HG03175 (cell line): ENCODE data around the gene CDADC1.
"Not testable (repeated sequence)": the region's sequence is repeated elsewhere in the genome, so short reads cannot be mapped to it uniquely, and the experiment has no call there.

Experiments used
- ATAC-seq: cut with Tn5 transposase; IDR thresholded peaks from one replicate; pipeline ENCODE4 v1.9.1; 2021; ENCODE audit warnings: mild to moderate bottlenecking, moderate library complexity; ENCODE audit not compliant: unreplicated experiment

CDADC1 gene

GRCh38 chr13:49292742-49293486, 45.2 kb downstream of the CDADC1 start:
- ATAC-seq = no peak

DNA sequence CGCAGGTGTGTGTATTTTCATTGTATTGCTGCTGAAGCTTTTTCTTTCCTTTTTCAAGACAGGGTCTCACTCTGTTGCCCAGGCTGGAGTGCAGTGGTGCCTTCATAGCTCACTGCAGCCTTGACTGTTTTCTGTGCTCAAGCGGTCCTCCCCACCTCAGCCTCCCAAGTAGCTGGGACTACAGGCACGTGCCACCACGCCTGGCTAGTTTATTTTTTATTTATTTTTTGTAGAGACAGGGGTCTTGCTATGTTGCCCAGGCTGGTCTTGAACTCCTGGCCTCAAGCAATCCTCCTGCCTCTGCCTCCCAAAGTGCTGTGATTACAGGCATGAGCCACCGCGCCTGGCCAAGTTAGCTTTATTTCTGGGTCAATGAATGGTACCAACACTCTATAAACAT, 47.0 kb downstream of the CDADC1 start:
- ATAC-seq = not testable (repeated sequence)

DNA sequence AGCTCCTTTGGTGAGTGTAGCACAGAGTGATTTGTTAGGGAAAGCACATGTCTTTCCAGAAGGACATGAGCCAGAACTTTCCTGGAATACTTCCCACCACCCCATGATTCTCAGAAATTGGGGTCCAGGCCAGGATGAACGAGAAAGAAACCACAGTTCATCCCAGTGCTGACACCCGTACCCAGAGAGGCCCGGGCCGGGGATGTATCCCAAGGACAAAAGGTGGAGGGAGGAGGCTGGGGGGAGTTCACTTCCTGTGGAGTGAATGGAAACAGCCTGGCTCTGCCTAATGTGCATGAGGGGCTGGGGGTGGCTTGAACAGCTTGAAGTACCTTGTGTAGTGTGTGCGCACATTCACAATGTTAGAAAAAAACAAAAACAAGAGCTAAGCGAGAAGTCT, 47.5 kb downstream of the CDADC1 start:
- ATAC-seq = no peak

DNA sequence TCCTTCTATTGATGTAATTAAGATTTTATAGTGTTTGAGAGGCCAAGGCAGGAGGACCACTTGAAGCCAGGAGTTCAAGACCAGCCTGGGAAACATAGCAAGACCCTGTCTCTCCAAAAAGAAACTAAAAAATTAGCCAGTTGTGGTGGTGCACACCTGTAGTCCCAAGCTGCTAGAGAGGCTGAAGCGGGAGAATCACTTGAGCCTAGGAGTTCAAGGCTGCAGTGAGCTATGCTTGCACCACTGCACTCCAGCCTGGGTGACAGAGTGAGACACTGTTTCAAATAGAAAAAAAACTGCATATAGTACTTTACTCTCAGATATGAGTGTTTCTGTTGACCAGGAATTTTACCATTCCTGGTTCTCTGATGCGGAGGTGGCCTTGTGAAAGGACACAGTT, 48.9 kb downstream of the CDADC1 start:
- no peak for ATAC-seq

- ATAC-seq = no peak
These were observed 49.6 kb downstream of the CDADC1 start for GRCh38 chr13:49297338-49297737.

DNA sequence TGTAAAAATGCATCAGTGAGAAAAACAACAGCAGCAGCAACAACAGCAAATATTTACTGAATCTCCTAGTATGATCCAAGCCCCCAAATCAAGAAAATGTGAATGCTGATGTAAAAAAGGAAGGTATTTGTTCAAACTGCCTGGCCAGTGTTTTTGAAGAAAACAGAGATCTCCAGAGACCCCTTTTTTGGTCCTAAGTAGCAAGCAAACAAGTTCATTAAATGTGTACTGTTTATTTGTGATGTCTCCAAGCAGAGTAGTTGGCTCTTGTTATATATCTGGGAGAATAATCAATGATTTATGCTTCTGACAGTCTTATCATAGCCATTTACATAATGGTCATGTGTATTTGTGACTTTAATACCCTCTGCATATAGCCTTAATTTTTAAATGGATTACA, 50.7 kb downstream of the CDADC1 start:
- no peak for ATAC-seq

DNA sequence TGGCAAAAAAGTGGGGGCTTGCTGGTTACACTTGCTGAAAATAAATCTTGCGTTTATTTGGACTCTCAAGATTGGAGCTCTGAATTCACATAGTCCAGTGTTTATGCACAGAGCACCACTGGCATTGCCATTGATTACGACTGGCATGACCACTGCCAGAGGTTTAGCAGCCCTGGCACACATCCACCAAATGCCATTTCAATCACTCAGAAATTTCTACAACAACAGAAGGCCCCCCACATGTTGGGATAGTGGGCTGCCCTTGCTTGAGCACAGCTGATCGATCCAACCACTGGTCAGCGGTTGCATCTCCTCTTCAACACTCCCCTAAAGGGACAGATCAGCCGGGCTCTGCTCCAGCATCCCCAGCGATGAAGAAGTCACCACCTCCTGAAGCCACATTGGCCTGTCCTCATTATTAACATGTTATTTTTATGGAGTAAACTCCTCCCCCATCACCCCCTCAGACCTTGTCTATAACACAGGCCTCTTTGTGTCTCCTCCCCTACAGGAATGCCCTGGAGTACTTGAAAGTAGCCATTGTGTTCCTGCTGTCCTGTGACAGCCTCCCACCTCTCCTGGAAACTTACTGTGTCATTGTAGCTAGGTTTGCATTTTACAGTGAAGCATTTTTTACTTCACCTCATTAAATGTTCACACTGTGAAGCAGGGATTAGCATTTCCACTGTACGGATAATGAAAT, 51.3 kb downstream of the CDADC1 start:
- ATAC-seq = no peak

GRCh38 chr13:49300276-49300675, 52.6 kb downstream of the CDADC1 start:
- ATAC-seq = no peak

- peak; percentile 90 for ATAC-seq
These were observed 53.2 kb downstream of the CDADC1 start for GRCh38 chr13:49300739-49301589.

DNA sequence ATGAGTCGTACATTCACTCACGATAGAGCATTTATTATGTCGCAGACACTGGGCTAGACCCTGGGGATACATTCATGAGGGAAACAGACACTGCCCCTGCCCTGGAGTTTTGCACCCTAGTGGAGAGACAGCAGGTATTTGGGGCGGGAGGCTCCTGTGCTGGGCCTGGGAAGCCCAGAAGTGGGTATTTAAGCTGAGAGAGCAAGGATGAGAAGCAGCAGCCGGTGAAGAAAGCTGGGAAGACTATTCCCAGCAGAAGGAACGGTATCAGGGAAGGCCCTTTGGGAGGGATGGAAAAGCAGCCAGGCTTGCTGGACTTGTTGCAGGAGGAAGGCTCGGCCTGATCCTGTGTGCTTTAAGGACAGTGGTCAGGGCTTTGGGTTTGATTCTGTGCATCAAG, 54.5 kb downstream of the CDADC1 start:
- ATAC-seq = no peak

GRCh38 chr13:49302817-49303216, 55.1 kb downstream of the CDADC1 start:
- ATAC-seq = no peak

- no peak for ATAC-seq
These were observed 56.0 kb downstream of the CDADC1 start for GRCh38 chr13:49303533-49304252.

DNA sequence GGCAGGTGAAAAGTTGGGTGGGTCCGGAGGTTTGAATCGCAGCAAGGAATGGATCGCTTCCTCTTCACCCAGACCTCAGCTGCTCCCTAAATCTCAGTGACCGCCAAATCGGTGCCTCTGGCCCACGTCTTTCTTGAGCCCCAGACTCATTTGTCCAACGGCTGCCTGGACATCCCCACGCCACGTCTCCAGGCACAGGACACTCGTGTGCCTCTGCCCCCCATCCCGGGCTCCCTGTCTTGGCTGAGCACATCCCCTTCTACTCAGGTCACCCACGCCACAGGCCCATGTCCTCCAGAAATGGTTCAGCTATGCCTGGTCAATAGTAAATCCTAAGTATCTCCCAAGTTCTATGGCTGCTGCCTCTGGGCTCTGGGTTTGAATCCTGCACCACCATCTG, 56.6 kb downstream of the CDADC1 start:
- no peak for ATAC-seq

DNA sequence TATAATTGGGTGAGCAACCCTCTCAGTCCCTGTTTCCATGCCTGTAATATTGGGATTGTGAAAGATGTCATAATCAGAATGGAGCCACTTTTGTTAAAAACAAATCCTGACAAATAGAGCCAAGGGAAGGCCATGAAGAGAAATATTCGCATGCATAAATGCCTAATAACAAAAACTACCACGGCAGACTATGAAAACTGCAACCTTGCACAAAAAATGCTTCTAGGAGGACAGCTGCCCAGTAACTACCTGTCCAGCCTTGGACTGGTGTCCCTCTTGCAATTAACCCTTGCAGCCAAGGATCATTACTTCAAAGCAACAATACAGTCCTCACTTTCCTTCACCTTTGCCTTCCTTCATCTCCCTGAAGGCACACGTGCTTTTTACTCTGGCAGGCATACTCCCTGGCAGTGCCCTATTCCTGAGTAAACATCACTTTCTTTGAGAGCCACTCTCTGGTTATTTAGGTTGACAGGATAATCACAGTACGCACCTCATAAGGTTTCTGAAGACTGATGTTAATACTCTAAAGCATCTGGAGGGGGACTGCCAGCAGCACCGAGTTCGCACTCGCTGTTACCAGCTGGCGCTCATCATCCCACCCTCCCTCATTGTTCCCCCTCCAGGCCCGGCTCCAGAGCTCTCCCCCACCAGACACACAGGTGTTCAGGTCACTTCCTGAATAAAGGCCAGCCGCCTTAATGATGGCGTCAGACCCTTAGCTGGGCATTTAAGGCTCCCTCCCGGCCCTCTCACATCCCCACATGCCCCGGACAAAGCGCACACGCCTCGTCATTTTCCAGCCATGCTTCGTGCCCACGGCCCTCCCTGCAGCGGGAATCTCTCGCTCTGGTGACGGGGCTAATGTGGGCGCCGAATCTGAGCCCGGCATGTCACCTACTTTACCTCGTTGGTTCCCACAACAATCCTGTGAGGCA, 57.3 kb downstream of the CDADC1 start:
- ATAC-seq = no peak

DNA sequence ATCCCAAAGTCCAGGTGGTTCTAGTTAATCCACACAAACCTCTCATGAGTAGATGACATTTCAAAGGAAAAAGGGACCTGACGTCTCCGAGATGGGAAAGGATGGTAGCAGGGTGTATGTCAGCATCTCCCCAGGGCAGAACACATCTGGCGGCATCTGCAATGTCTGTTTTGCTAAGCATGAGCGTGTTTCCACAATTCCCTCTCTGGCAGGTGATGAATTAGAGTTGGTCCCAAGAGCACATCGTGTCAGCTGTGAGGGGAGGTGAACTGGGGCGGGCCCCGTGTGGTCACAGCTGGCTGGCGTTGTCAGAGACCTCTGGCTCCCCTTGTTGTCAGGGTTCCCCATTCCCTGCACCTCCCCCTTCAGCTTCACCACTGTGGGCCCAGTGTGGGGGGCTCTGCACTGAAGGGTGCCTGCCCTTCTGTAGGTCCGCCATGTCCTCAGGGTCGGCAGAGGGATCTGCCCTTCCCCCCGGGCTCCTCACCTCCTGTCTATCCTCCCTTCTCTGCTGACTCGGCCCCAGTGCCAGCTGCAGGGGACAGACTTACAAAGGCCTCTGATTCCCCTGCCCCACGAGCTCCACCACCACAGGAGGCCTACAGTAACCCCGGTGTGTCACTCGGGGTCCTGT, 58.2 kb downstream of the CDADC1 start:
- no peak for ATAC-seq

- ATAC-seq = no peak
These were observed 59.6 kb downstream of the CDADC1 start for GRCh38 chr13:49307365-49307764.

DNA sequence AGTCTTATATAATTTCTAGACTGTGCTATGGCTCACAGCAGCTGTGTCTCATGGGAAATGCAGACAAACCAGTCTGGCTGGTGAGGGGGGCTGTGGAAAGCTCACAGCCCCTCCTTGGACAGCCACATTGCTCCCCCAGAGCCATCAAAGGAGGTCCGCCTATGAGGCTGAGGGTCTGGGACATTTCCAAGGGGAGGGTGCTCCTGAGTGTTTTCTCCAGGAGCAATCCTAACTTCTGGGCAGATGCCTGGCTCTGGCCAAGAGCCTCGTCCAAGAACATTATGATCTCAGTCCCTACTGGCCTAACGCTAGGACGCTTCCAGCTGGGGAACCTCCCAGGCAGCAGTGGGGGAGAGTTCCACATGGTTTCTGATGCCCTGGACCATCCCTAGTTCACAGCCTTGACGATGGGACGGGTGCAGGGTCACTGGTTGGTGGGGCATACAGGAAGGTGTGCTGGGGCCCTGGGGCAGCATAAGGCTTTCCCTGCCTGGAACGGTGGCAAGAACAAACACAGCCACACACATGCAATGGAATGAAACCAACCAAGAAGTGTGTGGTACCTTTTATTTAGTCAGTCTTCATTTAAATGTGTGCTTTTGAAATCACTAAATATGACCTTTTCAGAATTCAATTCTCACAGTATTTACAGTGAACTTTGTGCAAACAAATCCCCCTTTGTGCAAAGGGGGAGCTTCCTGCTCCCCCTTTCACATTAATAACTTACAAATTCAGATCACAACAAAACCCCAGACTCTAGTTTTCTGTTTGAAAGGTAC, 60.6 kb downstream of the CDADC1 start:
- ATAC-seq = no peak

DNA sequence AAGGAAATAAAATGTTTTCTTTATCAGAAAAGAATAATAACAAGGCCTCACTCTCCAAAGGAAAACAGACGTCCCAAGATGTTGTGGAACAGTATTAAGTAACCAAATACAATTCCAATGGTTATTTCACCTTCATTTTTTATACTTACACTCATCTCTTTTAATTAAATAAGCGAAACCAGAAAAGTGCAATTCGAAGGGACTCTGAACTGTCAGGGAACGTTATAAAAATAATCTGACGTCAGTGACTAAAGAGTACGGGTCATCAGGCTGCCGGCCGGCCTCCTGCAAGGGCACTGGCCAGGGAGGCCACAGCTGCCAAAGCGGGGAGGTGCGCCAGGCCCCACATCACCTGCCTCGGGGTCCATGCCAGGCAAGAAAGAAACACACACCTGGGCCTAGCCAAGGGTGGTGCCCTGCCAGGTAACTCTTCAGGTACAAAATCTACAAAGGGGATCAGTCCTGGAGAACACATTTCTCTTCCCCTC, 61.2 kb downstream of the CDADC1 start:
- ATAC-seq = no peak

- ATAC-seq = no peak
These were observed 62.5 kb downstream of the CDADC1 start for GRCh38 chr13:49310251-49310650.
